Measurements from ENCODE around the gene PRM3. TPM values are rescaled to one million over a fixed set of nuclear protein-coding genes. Genes with fewer than 3 reads are reported as not detected.
A peak's percentile ranks its signal among the peaks of the same experiment; 100 is the strongest.

Gene PRM3
- total RNA-seq, 8 experiments from 2014 or later, result 1.9 TPM; not detected in 7

DNA sequence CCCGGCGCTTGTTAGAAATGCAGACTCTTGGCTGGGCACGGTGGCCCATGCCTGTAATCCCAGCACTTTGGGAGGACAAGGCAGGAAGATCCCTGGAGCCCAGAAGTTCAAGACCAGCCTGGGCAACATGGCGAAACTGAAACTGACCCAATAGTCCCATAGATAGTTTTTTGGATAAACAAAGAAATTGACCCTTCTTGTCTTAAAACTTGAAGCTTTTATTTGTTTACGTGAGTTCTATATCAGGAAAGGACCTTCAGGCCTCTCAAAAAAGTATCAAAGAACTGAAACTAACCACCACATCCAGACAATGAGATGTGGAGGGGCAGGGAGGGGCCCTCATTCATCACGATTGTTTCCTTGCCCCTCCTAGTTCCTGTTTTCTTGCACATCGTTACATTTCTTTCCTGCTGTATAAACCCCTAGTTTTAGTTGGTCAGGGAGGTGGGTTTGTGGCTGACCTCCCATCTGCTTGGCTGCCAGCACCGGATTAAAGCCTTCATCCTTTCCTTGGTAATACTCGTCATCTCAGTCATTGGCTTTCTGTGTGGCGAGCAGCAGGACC lies 37.6 kb upstream of the PRM3 start:
- peaks cover 4 to 21% of the 10 kb centered on the region in 2 donors for H3K4me1 ChIP-seq (replicated peaks in 1 of 2)
- peak overlapping the region in 1 of 2 donors; percentile 21 for H3K27ac ChIP-seq
- H3K4me3 ChIP-seq, result no peak overlapping the region
- 29 to 97% (median 83%) methylated on average over 1 to 8 of the region's 10 CpGs; no CpG with 5 or more reads in 1 of the 10 experiments for WGBS, 10 experiments
- in situ Hi-C loops (cut with MboI; ENCODE audit: low pct_unique_long_range_greater_than_20kb in 2 of 9, low sequenced_read_pairs in 9 of 9, unreplicated experiment in 9 of 9), result no loop called here
- no peak for ATAC-seq (replicated peaks in 6 of 8)

- H3K4me3 ChIP-seq, result no peak overlapping the region
- peak overlapping the region in 1 of 2 donors; percentile 21 for H3K27ac ChIP-seq
- H3K4me1 ChIP-seq (replicated peaks in 1 of 2), result peaks cover 2 to 16% of the 10 kb centered on the region in 2 donors
- whole genome bisulfite sequencing, 10 experiments, result 84 to 100% (median 100%) methylated on average over 1 to 3 of the region's 3 CpGs; no CpG with 5 or more reads in 4 of the 10 experiments
- no peak for ATAC-seq (replicated peaks in 6 of 8)
- in situ Hi-C loops (cut with MboI; ENCODE audit: low pct_unique_long_range_greater_than_20kb in 2 of 9, low sequenced_read_pairs in 9 of 9, unreplicated experiment in 9 of 9), result no loop called here
Observed at GRCh38 chr16:11310634-11310977, 37.2 kb upstream of the PRM3 start.

DNA sequence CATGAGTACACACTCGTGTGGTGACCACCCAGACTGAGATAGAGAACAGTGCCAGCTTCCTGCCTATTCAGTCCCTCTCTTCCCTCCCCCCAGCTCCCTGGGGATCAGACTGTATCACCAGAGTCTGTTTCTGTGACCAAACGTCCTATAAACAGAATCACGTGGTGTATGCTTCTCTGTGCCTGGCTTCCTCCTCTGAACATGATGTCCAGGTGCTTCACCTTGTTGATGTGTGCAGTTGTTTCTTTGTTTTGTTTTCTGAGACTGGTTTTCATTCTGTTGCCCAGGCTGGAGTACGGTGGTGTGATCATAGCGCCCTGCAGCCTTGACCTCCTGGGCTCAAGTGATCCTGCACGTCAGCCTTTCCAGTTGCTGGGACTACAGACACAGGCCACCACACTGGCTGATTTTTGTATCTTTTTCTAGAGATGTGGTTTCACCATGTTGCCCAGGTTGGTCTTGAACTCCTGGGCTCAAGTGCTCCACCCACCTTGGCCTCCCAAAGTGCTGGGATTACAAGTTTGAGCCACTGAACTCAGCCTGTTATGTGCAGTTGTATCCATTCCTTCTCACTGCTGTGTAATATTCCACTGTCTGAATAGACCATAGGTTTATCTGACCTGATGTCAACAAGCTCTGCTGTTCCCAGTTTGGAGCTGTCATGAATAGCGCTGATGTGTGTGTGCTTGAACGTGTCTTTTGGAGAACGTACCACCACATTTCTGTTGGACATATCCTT lies 36.6 kb upstream of the PRM3 start:
- no peak overlapping the region for H3K27ac ChIP-seq
- 58 to 100% (median 83%) methylated on average over 1 to 8 of the region's 9 CpGs; no CpG with 5 or more reads in 2 of the 10 experiments for WGBS, 10 experiments
- ATAC-seq (replicated peaks in 6 of 8), result no peak
- in situ Hi-C loops (cut with MboI; ENCODE audit: low pct_unique_long_range_greater_than_20kb in 2 of 9, low sequenced_read_pairs in 9 of 9, unreplicated experiment in 9 of 9), result no loop called here
- H3K4me3 ChIP-seq, result no peak overlapping the region
- H3K4me1 ChIP-seq (replicated peaks in 1 of 2), result peaks cover 0 to 11% of the 10 kb centered on the region in 2 donors

DNA sequence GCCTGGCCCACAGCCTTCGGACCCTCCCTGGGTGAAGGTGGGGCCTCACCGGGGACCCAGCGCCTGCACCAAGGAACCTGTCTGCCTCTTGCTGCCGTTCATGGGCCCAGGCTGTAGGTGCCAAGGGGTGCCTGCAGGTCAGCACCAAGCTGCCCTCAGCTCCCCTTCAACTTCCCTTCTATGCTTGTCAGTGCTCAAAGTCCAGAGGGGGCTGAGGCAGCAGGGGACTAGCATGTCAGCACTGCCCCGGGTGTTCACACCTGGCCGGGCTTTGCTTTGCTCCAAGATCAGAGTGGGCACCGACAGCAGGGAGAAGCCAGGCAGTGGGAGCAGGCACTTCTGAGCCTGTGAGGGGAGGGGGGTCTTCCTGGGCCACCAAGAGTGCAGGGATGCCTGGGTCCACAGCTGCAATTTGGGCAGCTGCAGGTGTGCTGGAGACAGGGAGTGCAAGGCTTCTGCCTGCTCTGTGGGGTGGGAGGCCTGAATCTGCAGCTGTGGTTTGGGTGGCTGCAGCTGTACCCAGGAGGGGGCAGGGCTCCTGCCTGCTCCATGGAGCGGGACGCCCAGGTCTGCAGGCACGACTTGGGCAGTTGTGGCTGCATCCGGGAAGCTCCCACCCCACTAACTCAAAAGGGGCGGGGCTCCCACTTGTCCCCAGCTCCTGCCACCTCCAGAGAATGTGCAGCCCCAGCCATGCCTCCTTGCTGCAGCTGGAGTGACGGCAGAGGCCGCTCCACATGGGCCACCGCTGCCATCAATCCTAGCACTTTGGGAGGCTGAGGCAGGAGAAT lies 35.3 kb upstream of the PRM3 start:
- in situ Hi-C loops (cut with MboI; ENCODE audit: low pct_unique_long_range_greater_than_20kb in 2 of 9, low sequenced_read_pairs in 9 of 9, unreplicated experiment in 9 of 9), result no loop called here
- peak in 3 of 8 experiments; percentile 12 to 43 (median 29) for ATAC-seq (replicated peaks in 6 of 8)
- WGBS, 10 experiments, result 20 to 100% (median 66%) methylated on average over 1 to 7 of the region's 15 CpGs; no CpG with 5 or more reads in 5 of the 10 experiments
- Histone ChIP-seq H3K27ac (no peak overlapping the region), H3K4me1 (replicated peaks in 1 of 2) (peaks cover 0 to 9% of the 10 kb centered on the region in 2 donors), H3K4me3 (no peak overlapping the region)

- in situ Hi-C loops (cut with MboI; ENCODE audit: low pct_unique_long_range_greater_than_20kb in 2 of 9, low sequenced_read_pairs in 9 of 9, unreplicated experiment in 9 of 9), result no loop called here
- Histone ChIP-seq H3K4me3 (no peak overlapping the region), H3K4me1 (replicated peaks in 1 of 2) (peaks cover 0 to 3% of the 10 kb centered on the region in 2 donors), H3K27ac (no peak overlapping the region)
- no peak for ATAC-seq (replicated peaks in 6 of 8)
- WGBS, 10 experiments, result 62 to 100% (median 91%) methylated on average over 2 to 11 of the region's 21 CpGs
Observed at GRCh38 chr16:11307639-11308492, 34.4 kb upstream of the PRM3 start.

DNA sequence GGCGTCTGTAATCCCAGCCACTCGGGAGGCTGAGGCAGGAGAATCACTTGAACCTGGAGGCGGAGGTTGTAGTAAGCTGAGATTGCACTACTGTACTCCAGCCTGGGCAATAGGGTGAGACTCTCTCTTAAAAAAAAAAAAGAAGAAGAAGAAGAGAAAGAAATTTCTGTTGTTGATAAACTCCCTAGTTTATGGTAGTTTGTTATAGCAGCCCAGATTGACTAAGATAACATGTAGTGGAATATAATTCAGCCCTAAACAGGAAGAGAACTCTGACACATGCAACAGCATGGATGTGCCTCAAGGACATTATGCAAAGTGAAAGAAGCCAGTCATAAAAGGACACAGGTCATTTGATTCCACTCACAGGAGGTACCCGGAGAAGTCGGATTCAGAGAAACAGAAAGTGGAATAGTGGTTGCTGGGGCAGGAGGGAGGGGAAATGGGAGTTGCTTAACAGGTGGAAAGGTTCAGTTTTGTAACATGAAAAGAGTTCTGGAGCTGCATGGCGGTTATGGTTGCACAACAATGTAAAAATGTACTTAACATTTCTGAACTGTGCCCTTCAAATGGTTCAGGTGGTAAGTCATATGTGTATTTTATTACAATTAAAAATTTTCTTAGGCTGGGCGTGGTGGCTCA lies 33.7 kb upstream of the PRM3 start:
- peak in 1 of 8 experiments; percentile 45 for ATAC-seq (replicated peaks in 6 of 8)
- Histone ChIP-seq H3K27ac (no peak overlapping the region), H3K4me3 (no peak overlapping the region), H3K4me1 (replicated peaks in 1 of 2) (no peaks in the 10 kb centered on the region)
- in situ Hi-C loops (cut with MboI; ENCODE audit: low pct_unique_long_range_greater_than_20kb in 2 of 9, low sequenced_read_pairs in 9 of 9, unreplicated experiment in 9 of 9), result no loop called here
- WGBS, 10 experiments, result 78 to 100% (median 93%) methylated on average over 2 to 6 of the region's 7 CpGs

DNA sequence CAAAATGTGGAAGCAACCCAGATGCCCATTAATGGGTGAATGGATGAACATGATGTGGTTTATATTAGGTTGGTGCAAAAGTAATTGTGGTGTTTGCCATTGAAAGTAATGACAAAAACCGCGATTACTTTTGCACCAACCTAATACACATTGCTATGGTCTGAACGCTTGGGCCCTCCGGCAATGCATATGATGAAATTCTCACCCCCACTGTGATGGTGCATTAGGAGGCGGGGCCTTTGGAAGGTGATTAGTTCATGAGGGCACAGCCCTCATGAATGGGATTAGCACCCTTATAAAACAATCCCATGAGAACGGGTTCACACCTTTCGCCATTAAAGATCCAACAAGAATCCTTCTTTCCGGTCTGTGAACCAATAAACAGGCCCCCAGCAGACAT lies 33.0 kb upstream of the PRM3 start:
- WGBS, 10 experiments, result 42 to 100% (median 89%) methylated on average over 1 to 7 of the region's 8 CpGs; no CpG with 5 or more reads in 2 of the 10 experiments
- in situ Hi-C loops (cut with MboI; ENCODE audit: low pct_unique_long_range_greater_than_20kb in 2 of 9, low sequenced_read_pairs in 9 of 9, unreplicated experiment in 9 of 9), result no loop called here
- peak in 1 of 8 experiments; percentile 50 for ATAC-seq (replicated peaks in 6 of 8)
- H3K4me3 ChIP-seq, result no peak overlapping the region
- H3K4me1 ChIP-seq (replicated peaks in 1 of 2), result no peaks in the 10 kb centered on the region
- no peak overlapping the region for H3K27ac ChIP-seq

DNA sequence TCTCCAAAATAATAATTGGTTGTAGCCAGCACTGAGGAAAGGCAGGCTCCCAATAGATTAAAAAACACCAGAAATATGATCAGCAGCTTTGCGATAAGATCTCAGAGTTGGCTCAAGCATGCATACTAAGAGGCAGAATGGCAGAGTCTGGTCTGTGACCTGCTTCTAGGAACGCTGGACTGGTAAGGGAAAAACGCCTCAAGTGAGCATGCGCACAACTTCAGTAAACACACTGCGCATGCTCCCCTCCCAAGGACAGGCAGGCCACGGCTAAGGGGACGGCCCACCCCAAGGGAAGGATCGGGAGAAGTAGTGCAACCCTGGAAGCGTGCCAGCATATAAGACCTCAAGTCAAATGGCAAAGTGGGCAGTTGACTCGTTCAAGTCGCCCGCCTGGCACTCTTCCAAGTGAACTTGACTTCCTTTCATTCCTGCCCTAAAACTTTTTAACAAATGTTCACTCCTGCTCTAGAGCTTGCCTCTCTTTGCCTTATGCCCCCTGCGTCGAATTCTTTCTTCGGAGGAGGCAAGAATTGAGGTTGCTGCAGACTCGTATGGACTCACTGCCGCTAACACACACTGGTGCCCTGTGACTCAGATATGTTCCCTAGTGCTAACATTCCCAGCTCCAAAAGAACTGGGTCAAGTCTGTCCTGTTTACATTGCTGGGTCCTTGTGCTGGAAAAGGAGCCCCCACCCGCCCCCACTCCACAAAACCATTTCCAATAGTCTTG lies 30.1 kb upstream of the PRM3 start:
- peak in 2 of 8 experiments; percentile 46 to 83 for ATAC-seq (replicated peaks in 6 of 8)
- in situ Hi-C loops (cut with MboI; ENCODE audit: low pct_unique_long_range_greater_than_20kb in 2 of 9, low sequenced_read_pairs in 9 of 9, unreplicated experiment in 9 of 9), result no loop called here

GRCh38 chr16:11302977-11303376 lies 29.5 kb upstream of the PRM3 start:
- Histone ChIP-seq H3K4me3 (no peak overlapping the region), H3K27ac (no peak overlapping the region), H3K4me1 (replicated peaks in 1 of 2) (no peaks in the 10 kb centered on the region)
- in situ Hi-C loops (cut with MboI; ENCODE audit: low pct_unique_long_range_greater_than_20kb in 2 of 9, low sequenced_read_pairs in 9 of 9, unreplicated experiment in 9 of 9), result no loop called here
- no peak for ATAC-seq (replicated peaks in 6 of 8)
- 17 to 100% (median 83%) methylated on average over 1 to 2 of the region's 4 CpGs; no CpG with 5 or more reads in 4 of the 10 experiments for WGBS, 10 experiments

More for the DNA sequence above, 30.1 kb upstream of the PRM3 start:
- 17 to 94% (median 76%) methylated on average over 2 to 11 of the region's 18 CpGs; no CpG with 5 or more reads in 1 of the 10 experiments for WGBS, 10 experiments
- no peak overlapping the region for H3K27ac ChIP-seq
- H3K4me3 ChIP-seq, result no peak overlapping the region
- no peaks in the 10 kb centered on the region for H3K4me1 ChIP-seq (replicated peaks in 1 of 2)

- H3K4me1 ChIP-seq (replicated peaks in 1 of 2), result peaks cover 4 to 10% of the 10 kb centered on the region in 2 donors
- ATAC-seq (replicated peaks in 6 of 8), result peak in 1 of 8 experiments; percentile 52
- 20 to 100% (median 60%) methylated on average over 1 to 4 of the region's 4 CpGs; no CpG with 5 or more reads in 3 of the 10 experiments for WGBS, 10 experiments
Observed at GRCh38 chr16:11301645-11302501, 28.4 kb upstream of the PRM3 start.

DNA sequence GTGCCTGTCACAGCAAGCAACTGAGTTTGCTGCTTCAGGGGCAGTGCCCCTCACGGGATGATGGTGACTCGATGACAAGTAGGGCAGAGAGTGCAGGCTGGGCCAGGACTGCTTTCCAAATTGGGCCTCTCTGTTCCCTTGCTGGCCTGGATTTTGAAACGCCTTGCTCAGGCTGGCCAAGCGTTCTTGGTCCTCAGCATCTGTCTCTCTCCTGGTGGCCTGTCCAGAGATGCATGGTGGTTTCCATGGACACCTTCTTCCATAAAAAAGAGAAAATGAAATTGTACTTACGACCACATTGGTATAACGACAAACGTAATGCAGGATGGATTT lies 27.1 kb upstream of the PRM3 start:
- no peak for ATAC-seq (replicated peaks in 6 of 8)
- H3K4me1 ChIP-seq (replicated peaks in 1 of 2), result peaks cover 4 to 11% of the 10 kb centered on the region in 2 donors
- no peak overlapping the region for H3K27ac ChIP-seq
- 41 to 92% (median 83%) methylated on average over 2 to 7 of the region's 7 CpGs; no CpG with 5 or more reads in 2 of the 10 experiments for WGBS, 10 experiments
- in situ Hi-C loops (cut with MboI; ENCODE audit: low pct_unique_long_range_greater_than_20kb in 2 of 9, low sequenced_read_pairs in 9 of 9, unreplicated experiment in 9 of 9), result no loop called here
- no peak overlapping the region for H3K4me3 ChIP-seq

More at GRCh38 chr16:11301645-11302501, 28.4 kb upstream of the PRM3 start:
- Histone ChIP-seq H3K4me3 (no peak overlapping the region), H3K27ac (no peak overlapping the region)
- in situ Hi-C loops (cut with MboI; ENCODE audit: low pct_unique_long_range_greater_than_20kb in 2 of 9, low sequenced_read_pairs in 9 of 9, unreplicated experiment in 9 of 9), result no loop called here
